ENCODE measurements around the gene KANTR.

DNA sequence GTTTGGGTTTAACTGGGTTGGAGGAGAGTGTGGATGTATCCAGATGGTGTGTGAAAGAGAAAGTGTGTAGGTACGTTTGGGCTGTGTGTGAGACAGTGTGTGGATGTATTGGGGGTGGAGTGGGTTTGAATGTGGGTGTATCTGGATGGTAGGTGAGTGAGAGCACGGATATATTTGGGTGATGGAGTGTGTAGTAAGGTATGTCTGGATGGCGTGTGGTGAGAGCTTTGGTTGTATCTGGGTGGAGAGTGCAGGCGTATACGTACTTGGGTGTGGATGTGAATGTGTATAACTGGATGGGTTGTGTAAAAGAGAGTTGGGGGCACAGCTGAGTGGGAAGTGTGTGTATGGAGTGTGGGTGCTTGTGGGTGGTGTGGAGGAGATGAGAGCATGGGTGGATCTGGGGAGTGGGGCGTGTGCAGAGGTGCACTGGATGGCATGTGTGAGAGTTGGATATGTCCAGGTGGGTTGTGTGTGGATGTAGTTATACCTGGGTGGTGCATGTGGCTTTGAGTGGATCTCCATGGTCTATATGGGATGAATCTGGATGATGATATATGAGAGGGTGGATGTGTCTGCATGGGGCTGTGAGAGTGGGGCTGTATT is 38.6 kb upstream of the KANTR start:
- TF ChIP-seq CTCF (IDR thresholded peaks at IDR 0.05): no peak
- TF ChIP-seq SIN3A (IDR thresholded peaks at IDR 0.05; ENCODE audit: borderline replicate concordance, insufficient read depth, low read depth, low read length): no peak
- TF ChIP-seq POLR2AphosphoS5 (IDR thresholded peaks at IDR 0.05; ENCODE audit: low read depth, low read length): no peak
